PC-9 (cell line): ENCODE data around the gene PRDM10. TPM values are rescaled to one million over a fixed set of nuclear protein-coding genes. Genes with fewer than 3 reads are reported as not detected.
A peak's percentile ranks its signal among the peaks of the same experiment; 100 is the strongest.
"Not testable (repeated sequence)": the region's sequence is repeated elsewhere in the genome, so short reads cannot be mapped to it uniquely, and the experiment has no call there.

ENCODE experiments used
- BruUV-seq: library from RNA; stranded (reverse); fragments of 400-500 nt; replicated peaks from 2 replicates; lab custom pipeline; 2021; lab: Mats Ljungman, UMichigan
- CTCF ChIA-PET: fragments of 300-600 bp; sonication (Branson Sonifier 250); formaldehyde crosslinking; loops from one replicate; lab custom pipeline; 2022; ENCODE audit warnings: antibody characterized with exemption; lab: Charles Lee
- POLR2A ChIA-PET: fragments of 300-600 bp; sonication (Branson Sonifier 250); formaldehyde crosslinking; loops from one replicate; lab custom pipeline; 2022; ENCODE audit warnings: antibody characterized with exemption; ENCODE audit not compliant: unreplicated experiment; lab: Charles Lee
- DNase-seq, 2 experiments: peaks; one replicate each; pipeline versions ENCODE4 v3.0.0 to v3.0.0-alpha.2; 2015 to 2022; ENCODE audit warnings: mixed read lengths in 1 of 2
- H2AFZ ChIP-seq: fragments of 200-600 bp; sonication (generic); 2 replicates; pipeline ENCODE4 v1.8.1; 2017; ENCODE audit warnings: antibody characterized with exemption
- H3F3A ChIP-seq: fragments of 200-600 bp; sonication (generic); 2 replicates; pipeline ENCODE4 v1.8.1; 2017; ENCODE audit warnings: antibody characterized with exemption, mild to moderate bottlenecking, low read depth; ENCODE audit not compliant: insufficient read depth
- H3K27ac ChIP-seq: fragments of 200-600 bp; sonication (generic); 2 replicates; pipeline ENCODE4 v1.6.1; 2016; ENCODE audit warnings: mixed run types
- H3K27me3 ChIP-seq: fragments of 200-600 bp; sonication (generic); 2 replicates; pipeline ENCODE4 v1.6.1; 2016; ENCODE audit warnings: low read depth, mixed run types; ENCODE audit not compliant: insufficient read depth
- H3K36me3 ChIP-seq: fragments of 200-600 bp; sonication (generic); 2 replicates; pipeline ENCODE4 v1.6.1; 2016; ENCODE audit warnings: low read depth, mixed run types
- H3K4me1 ChIP-seq: fragments of 200-600 bp; sonication (generic); replicated peaks from 2 replicates; pipeline ENCODE4 v1.6.1; 2016; ENCODE audit warnings: mixed run types; ENCODE audit not compliant: insufficient read depth
- H3K4me2 ChIP-seq: fragments of 200-600 bp; sonication (generic); 2 replicates; pipeline ENCODE4 v1.6.1; 2017; ENCODE audit warnings: mixed run types
- H3K4me3 ChIP-seq: fragments of 200-600 bp; sonication (generic); 2 replicates; pipeline ENCODE4 v1.6.1; 2016; ENCODE audit warnings: mixed run types
- H3K79me2 ChIP-seq: fragments of 200-600 bp; sonication (generic); 2 replicates; pipeline ENCODE4 v1.6.1; 2017; ENCODE audit warnings: low read depth, mixed run types
- H3K9me2 ChIP-seq: fragments of 200-600 bp; sonication (generic); 2 replicates; pipeline ENCODE4 v1.8.1; 2017; ENCODE audit warnings: mild to moderate bottlenecking; ENCODE audit not compliant: insufficient read depth
- H3K9me3 ChIP-seq: fragments of 200-600 bp; sonication (generic); 2 replicates; pipeline ENCODE4 v1.8.1; 2016; ENCODE audit warnings: low read depth; ENCODE audit not compliant: insufficient read depth
- H4K20me1 ChIP-seq: fragments of 200-600 bp; sonication (generic); 2 replicates; pipeline ENCODE4 v1.8.1; 2017; ENCODE audit not compliant: insufficient read depth
- CTCF ChIP-seq: fragments of 200-600 bp; sonication (generic); conservative IDR thresholded peaks from 2 replicates; pipeline ENCODE4 v1.6.1; 2017; ENCODE audit warnings: mixed run types, antibody characterized with exemption, mild to moderate bottlenecking, moderate library complexity
- EZH2 ChIP-seq: fragments of 200-600 bp; sonication (generic); IDR thresholded peaks from 2 replicates; pipeline ENCODE4 v1.8.0; 2017; ENCODE audit warnings: antibody characterized with exemption, low read depth
- intact Hi-C: fragments of 100-400 bp; cut with micrococcal nuclease; formaldehyde crosslinking; loops from one replicate; pipeline ENCODE4 v1.10.0; 2022; ENCODE audit not compliant: unreplicated experiment
- total RNA-seq: library from RNA; stranded (reverse); gene quantifications from 2 replicates; pipeline ENCODE4 v1.2.3, GENCODE V29; 2021

Gene PRDM10
- total RNA-seq, 1 experiment from 2014 or later, result 14.6 TPM

DNA sequence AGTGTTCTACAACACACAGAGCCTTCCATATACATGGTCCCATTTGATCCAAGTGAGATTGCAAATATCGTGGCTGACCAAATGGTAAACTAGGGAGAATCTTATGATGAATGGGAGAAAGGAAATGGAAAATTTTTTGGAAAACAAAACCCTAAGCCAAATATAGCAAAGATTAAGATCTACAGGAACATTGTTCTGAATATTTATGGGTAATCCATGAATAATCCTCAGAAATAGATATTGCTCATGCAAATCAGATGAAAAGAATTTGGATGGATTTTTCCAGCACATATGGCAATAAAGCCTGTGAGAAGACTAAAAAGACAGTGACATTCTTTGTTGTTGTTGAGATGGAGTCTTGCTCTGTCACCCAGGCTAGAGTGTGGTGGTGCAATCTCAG is 21.7 kb upstream of the PRDM10 start:
- Histone ChIP-seq H3K4me1 (peaks cover 39% of the 10 kb centered on the region), H3K4me3 (no peak overlapping the region), H3K4me2 (no peak overlapping the region), H3F3A (peaks cover 22% of the 10 kb centered on the region; the same call in 1 of the 2 replicates), H3K9me3 (no peaks in the 10 kb centered on the region), H4K20me1 (no peaks in the 10 kb centered on the region), H3K36me3 (no peaks in the 10 kb centered on the region), H3K79me2 (no peaks in the 10 kb centered on the region), H3K9me2 (no peaks in the 10 kb centered on the region), H3K27ac (no peak overlapping the region; the same call in 1 of the 2 replicates), H3K27me3 (no peaks in the 10 kb centered on the region), H2AFZ (no peak overlapping the region)
- ChIA-PET CTCF (interaction anchor here (0.6 kb wide), 1 partner anchor 163 kb away, joined by 9 read pairs; no protein-coding TSS in a partner anchor), POLR2A (no interaction called here)
- no peak for DNase-seq
- intact Hi-C loops, result no loop called here
- no TSS peak for BruUV-seq
- TF ChIP-seq CTCF, result no peak
- no peak for TF ChIP-seq EZH2

GRCh38 chr11:130023204-130023603 is 20.6 kb upstream of the PRDM10 start:
- Histone ChIP-seq H3F3A (peaks cover 20% of the 10 kb centered on the region; the same call in 1 of the 2 replicates), H3K27ac (peak overlapping the region; percentile 76), H3K79me2 (no peaks in the 10 kb centered on the region), H3K4me2 (peak overlapping the region; percentile 73), H3K9me3 (no peaks in the 10 kb centered on the region), H4K20me1 (no peaks in the 10 kb centered on the region), H3K4me1 (peaks cover 33% of the 10 kb centered on the region), H3K36me3 (no peaks in the 10 kb centered on the region), H3K27me3 (no peaks in the 10 kb centered on the region), H3K9me2 (no peaks in the 10 kb centered on the region), H3K4me3 (peak overlapping the region; percentile 25; the same call in 1 of the 2 replicates), H2AFZ (no peak overlapping the region)
- no TSS peak for BruUV-seq
- intact Hi-C loops, result loop anchor here (1.0 kb wide), 1 partner anchor 46 kb away; the partner anchor contains the start of gene APLP2
- ChIA-PET CTCF (no interaction called here), POLR2A (interaction anchor here (0.6 to 1.0 kb wide), 2 partner anchors 21 to 567 kb away, joined by 3 to 50 read pairs; partner anchors contain the start of gene PRDM10)
- TF ChIP-seq CTCF (no peak), EZH2 (no peak)
- DNase-seq, result peak; percentile 71 to 86

DNA sequence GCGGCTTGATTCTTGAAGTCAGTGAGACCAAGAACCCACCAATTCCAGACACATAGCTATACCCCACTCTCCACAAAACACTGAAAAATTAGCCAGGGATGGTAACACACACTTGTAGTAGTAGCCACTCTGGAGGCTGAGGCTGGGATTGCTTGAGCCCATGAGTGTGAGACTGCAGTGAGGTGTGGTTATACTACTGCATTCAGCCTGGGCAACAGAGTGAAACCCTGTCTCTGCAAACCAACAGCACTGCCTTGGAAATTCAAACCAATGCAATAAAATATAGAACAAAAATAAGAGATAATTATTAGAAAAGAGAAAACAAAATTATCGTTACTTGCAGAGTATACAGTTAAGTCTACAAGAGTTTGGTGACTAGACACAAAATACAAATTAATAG is 20.2 kb upstream of the PRDM10 start:
- TF ChIP-seq EZH2 (no peak), CTCF (no peak)
- BruUV-seq, result no TSS peak
- Histone ChIP-seq H4K20me1 (no peaks in the 10 kb centered on the region), H3K36me3 (no peaks in the 10 kb centered on the region), H3K9me3 (no peaks in the 10 kb centered on the region), H3F3A (peaks cover 20% of the 10 kb centered on the region; the same call in 1 of the 2 replicates), H3K27me3 (no peaks in the 10 kb centered on the region), H3K4me1 (peaks cover 33% of the 10 kb centered on the region), H3K79me2 (no peaks in the 10 kb centered on the region), H3K4me2 (peak overlapping the region; percentile 73), H3K9me2 (no peaks in the 10 kb centered on the region), H3K27ac (peak overlapping the region; percentile 76), H2AFZ (no peak overlapping the region), H3K4me3 (no peak overlapping the region)
- DNase-seq, result no peak
- ChIA-PET POLR2A (no interaction called here), CTCF (no interaction called here)
- intact Hi-C loops, result loop anchor here (1.0 kb wide), 1 partner anchor 47 kb away; the partner anchor contains the start of gene APLP2

DNA sequence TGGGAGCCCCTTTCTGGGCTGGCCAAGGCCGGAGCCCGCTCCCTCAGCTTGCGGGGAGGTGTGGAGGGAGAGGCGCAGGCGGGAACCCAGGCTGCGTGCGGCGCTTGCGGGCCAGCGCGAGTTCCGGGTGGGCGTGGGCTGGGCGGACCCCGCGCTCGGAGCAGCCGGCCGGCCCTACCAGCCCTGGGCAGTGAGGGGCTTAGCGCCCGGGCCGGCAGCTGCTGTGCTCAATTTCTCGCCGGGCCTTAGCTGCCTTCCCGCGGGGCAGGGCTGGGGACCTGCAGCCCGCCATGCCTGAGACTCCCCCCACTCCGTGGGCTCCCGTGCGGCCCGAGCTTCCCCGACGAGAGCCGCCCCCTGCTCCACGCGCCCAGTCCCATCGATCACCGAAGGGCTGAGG is 19.0 kb upstream of the PRDM10 start:
- H3K9me3 ChIP-seq, BruUV-seq, H3K79me2 ChIP-seq, H3K27ac ChIP-seq, H3K27me3 ChIP-seq, H3K4me2 ChIP-seq, CTCF ChIA-PET, DNase-seq, H2AFZ ChIP-seq, H3K4me3 ChIP-seq, H3K36me3 ChIP-seq, intact Hi-C loops, H3K9me2 ChIP-seq, POLR2A ChIA-PET, H4K20me1 ChIP-seq: not testable (repeated sequence)
- Histone ChIP-seq H3F3A (peaks cover 20% of the 10 kb centered on the region; the same call in 1 of the 2 replicates), H3K4me1 (peaks cover 33% of the 10 kb centered on the region)
